Activated CD8-positive, alpha-beta memory T cell treated with anti-CD3 and anti-CD28 coated beads, Interleukin-2, amount 50 U/mL, for 24 hours (primary cell): Measurements from ENCODE around the gene ZBTB20.

Source experiments
- DNase-seq: peaks from one replicate; pipeline ENCODE4 v3.0.0-alpha.2; 2020; ENCODE audit errors: extremely low read depth

Gene ZBTB20

GRCh38 chr3:114408736-114409670 lies 738.1 kb downstream of the ZBTB20 start:
- no peak for DNase-seq

- DNase-seq, result no peak
Observed at GRCh38 chr3:114406922-114407321, 740.2 kb downstream of the ZBTB20 start.

- no peak for DNase-seq
Observed at GRCh38 chr3:114406286-114406685, 740.8 kb downstream of the ZBTB20 start.

GRCh38 chr3:114405202-114405990 lies 741.7 kb downstream of the ZBTB20 start:
- no peak for DNase-seq

GRCh38 chr3:114404590-114404989 lies 742.5 kb downstream of the ZBTB20 start:
- DNase-seq, result no peak

GRCh38 chr3:114402838-114403237 lies 744.2 kb downstream of the ZBTB20 start:
- no peak for DNase-seq

GRCh38 chr3:114401346-114401745 lies 745.7 kb downstream of the ZBTB20 start:
- no peak for DNase-seq

- no peak for DNase-seq
Observed at GRCh38 chr3:114400371-114400770, 746.7 kb downstream of the ZBTB20 start.

GRCh38 chr3:114394551-114394950 lies 752.5 kb downstream of the ZBTB20 start:
- no peak for DNase-seq

- no peak for DNase-seq
Observed at GRCh38 chr3:114393367-114394072, 753.6 kb downstream of the ZBTB20 start.

GRCh38 chr3:114392831-114393230 lies 754.3 kb downstream of the ZBTB20 start:
- no peak for DNase-seq

- DNase-seq, result no peak
Observed at GRCh38 chr3:114389156-114389555, 757.9 kb downstream of the ZBTB20 start.

GRCh38 chr3:114384558-114384903 lies 762.6 kb downstream of the ZBTB20 start:
- no peak for DNase-seq

- peak; percentile 36 for DNase-seq
Observed at GRCh38 chr3:114383875-114384557, 763.1 kb downstream of the ZBTB20 start.

GRCh38 chr3:114380233-114380651 lies 766.8 kb downstream of the ZBTB20 start:
- no peak for DNase-seq

GRCh38 chr3:114379266-114379665 lies 767.8 kb downstream of the ZBTB20 start:
- DNase-seq, result no peak

GRCh38 chr3:114378760-114379159 lies 768.3 kb downstream of the ZBTB20 start:
- DNase-seq, result no peak

- no peak for DNase-seq
Observed at GRCh38 chr3:114377426-114377825, 769.7 kb downstream of the ZBTB20 start.

- DNase-seq, result no peak
Observed at GRCh38 chr3:114376516-114377185, 770.4 kb downstream of the ZBTB20 start.

- DNase-seq, result no peak
Observed at GRCh38 chr3:114375608-114376421, 771.3 kb downstream of the ZBTB20 start.
